HG02973 (cell line): Measurements from ENCODE around the gene PTRH2.
"Not testable (repeated sequence)": the region's sequence is repeated elsewhere in the genome, so short reads cannot be mapped to it uniquely, and the experiment has no call there.

Source experiments
- ATAC-seq: cut with Tn5 transposase; IDR thresholded peaks from one replicate; pipeline ENCODE4 v1.9.1; 2021; ENCODE audit warnings: moderate library complexity; ENCODE audit not compliant: unreplicated experiment

PTRH2 gene

GRCh38 chr17:59671386-59671785, 35.8 kb downstream of the PTRH2 start:
- ATAC-seq, result no peak

GRCh38 chr17:59669944-59670343, 37.3 kb downstream of the PTRH2 start:
- no peak for ATAC-seq

- no peak for ATAC-seq
Measured at GRCh38 chr17:59669411-59669810, 37.8 kb downstream of the PTRH2 start.

GRCh38 chr17:59668816-59669215, 38.4 kb downstream of the PTRH2 start:
- ATAC-seq, result no peak

GRCh38 chr17:59666235-59666634, 41.0 kb downstream of the PTRH2 start:
- no peak for ATAC-seq

- not testable (repeated sequence) for ATAC-seq
Measured at GRCh38 chr17:59656624-59657023, 50.6 kb downstream of the PTRH2 start.

GRCh38 chr17:59652119-59652518, 55.1 kb downstream of the PTRH2 start:
- no peak for ATAC-seq

GRCh38 chr17:59651346-59651745, 55.9 kb downstream of the PTRH2 start:
- no peak for ATAC-seq

GRCh38 chr17:59650642-59651041, 56.6 kb downstream of the PTRH2 start:
- no peak for ATAC-seq

- ATAC-seq, result no peak
Measured at GRCh38 chr17:59649886-59650285, 57.3 kb downstream of the PTRH2 start.
